ENCODE results near the gene ACTG1. TPM values are rescaled to one million over a fixed set of nuclear protein-coding genes. Genes with fewer than 3 reads are reported as not detected.

ACTG1 gene
- total RNA-seq, 2 experiments from 2014 or later: 2,707 to 2,894 TPM

GRCh38 chr17:81527591-81528383 is 15.2 kb upstream of the ACTG1 start, which contains the start of gene FSCN2:
TSS of gene FSCN2 (plus strand) at chr17:81528377. CDS start at chr17:81528532, 155 bp downstream.
- ChIA-PET CTCF (ENCODE audit: unreplicated experiment) (no interaction called here), POLR2A (no interaction called here)
- intact Hi-C loops (cut with micrococcal nuclease; ENCODE audit: unreplicated experiment): no loop called here

GRCh38 chr17:81526662-81527571 is 14.3 kb upstream of the ACTG1 start:
- H4K20me1 ChIP-seq (ENCODE audit: insufficient read depth, low read length): no peaks in the 10 kb centered on the region
- no peaks in the 10 kb centered on the region for H3K9me3 ChIP-seq (ENCODE audit: low read length)
- no peak overlapping the region for H3K4me3 ChIP-seq (ENCODE audit: low read depth, low read length, poor library complexity, severe bottlenecking)
- no peak overlapping the region for H3K27ac ChIP-seq (ENCODE audit: low read depth, low read length, poor library complexity, severe bottlenecking)
- DNase-seq (ENCODE audit: low spot score): no peak
- H3K79me2 ChIP-seq (ENCODE audit: insufficient read depth, low read depth, low read length): no peaks in the 10 kb centered on the region
- BruUV-seq (replicated peaks): no TSS peak
- no peaks in the 10 kb centered on the region for H3K9me2 ChIP-seq (ENCODE audit: insufficient read depth, low read length)
- no peaks in the 10 kb centered on the region for H3K36me3 ChIP-seq (ENCODE audit: insufficient read depth, low read length)
- intact Hi-C loops (cut with micrococcal nuclease; ENCODE audit: unreplicated experiment): no loop called here
- H3K4me1 ChIP-seq (ENCODE audit: insufficient read depth, low read length, poor library complexity, severe bottlenecking): no peaks in the 10 kb centered on the region
- ChIA-PET CTCF (ENCODE audit: unreplicated experiment) (interaction anchor here (0.5 kb wide), 1 partner anchor 37 kb away, joined by 3 read pairs; no protein-coding TSS in a partner anchor), POLR2A (no interaction called here)
- H3K4me2 ChIP-seq (ENCODE audit: low read length): no peak overlapping the region
- TF ChIP-seq CTCF (conservative IDR thresholded peaks at IDR 0.05; ENCODE audit: low read length) (no peak), EZH2phosphoT487 (IDR thresholded peaks at IDR 0.05; ENCODE audit: borderline replicate concordance, low read depth, low read length) (no peak)
- no peak overlapping the region for H2AFZ ChIP-seq (ENCODE audit: low read length)

More at GRCh38 chr17:81527591-81528383, 15.2 kb upstream of the ACTG1 start, which contains the start of gene FSCN2:
- Histone ChIP-seq H2AFZ (ENCODE audit: low read length) (no peak within 1 kb of the TSS), H3K4me3 (ENCODE audit: low read depth, low read length, poor library complexity, severe bottlenecking) (no peak within 1 kb of the TSS), H3K9me3 (ENCODE audit: low read length) (no peaks in the 10 kb centered on the region), H3K36me3 (ENCODE audit: insufficient read depth, low read length) (no peaks in the 10 kb centered on the region), H3K4me1 (ENCODE audit: insufficient read depth, low read length, poor library complexity, severe bottlenecking) (no peaks in the 10 kb centered on the region), H3K27ac (ENCODE audit: low read depth, low read length, poor library complexity, severe bottlenecking) (no peak within 1 kb of the TSS), H3K9me2 (ENCODE audit: insufficient read depth, low read length) (no peaks in the 10 kb centered on the region), H3K79me2 (ENCODE audit: insufficient read depth, low read depth, low read length) (no peaks in the 10 kb centered on the region), H4K20me1 (ENCODE audit: insufficient read depth, low read length) (no peaks in the 10 kb centered on the region), H3K4me2 (ENCODE audit: low read length) (no peak within 1 kb of the TSS)
- TF ChIP-seq CTCF (conservative IDR thresholded peaks at IDR 0.05; ENCODE audit: low read length) (no peak), EZH2phosphoT487 (IDR thresholded peaks at IDR 0.05; ENCODE audit: borderline replicate concordance, low read depth, low read length) (no peak)
- no peak for DNase-seq (ENCODE audit: low spot score)
- BruUV-seq (replicated peaks): no TSS peak
